GM21528 (cell line): Measurements from ENCODE around the gene DEAF1.

Experiments used
- ATAC-seq: cut with Tn5 transposase; IDR thresholded peaks from one replicate; pipeline ENCODE4 v1.9.1; 2021; ENCODE audit warnings: mild to moderate bottlenecking, moderate library complexity; ENCODE audit not compliant: unreplicated experiment, low FRiP score

DEAF1 gene

DNA sequence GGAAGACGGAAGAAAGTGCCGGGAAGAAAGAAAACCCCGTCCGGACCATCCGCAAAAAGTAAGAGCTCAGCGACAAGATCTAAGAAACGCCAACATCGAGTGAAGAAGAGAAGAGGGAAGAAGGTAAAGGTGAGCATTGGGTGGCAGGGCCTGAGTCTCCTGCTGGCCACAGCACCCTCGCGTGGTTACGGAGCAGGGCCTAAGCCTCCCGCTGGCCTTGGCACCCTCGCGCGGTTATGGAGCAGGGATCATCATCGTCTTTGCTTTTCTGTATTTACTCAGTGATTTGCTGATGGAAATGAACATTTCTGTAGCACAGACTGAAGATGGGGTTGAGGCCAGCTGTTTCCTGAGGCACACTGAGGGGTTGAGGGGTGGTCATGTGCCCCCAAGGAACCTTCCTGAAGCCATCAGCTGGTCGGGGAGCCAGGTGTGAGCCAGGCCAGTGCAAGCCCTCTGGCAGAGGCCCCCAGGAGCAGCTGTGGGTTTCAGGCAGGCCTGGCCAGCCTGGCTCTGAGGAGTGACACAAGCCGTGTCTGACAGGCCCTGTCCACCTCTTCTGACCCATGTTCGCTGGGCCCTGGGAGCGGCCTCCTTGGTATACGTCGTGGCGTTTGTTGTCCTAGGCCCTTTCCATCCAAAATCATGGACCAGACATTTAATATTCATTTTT is 93.3 kb downstream of the DEAF1 start:
- no peak for ATAC-seq

GRCh38 chr11:598005-598680 is 96.9 kb downstream of the DEAF1 start:
- ATAC-seq = no peak

- no peak for ATAC-seq
These were observed 97.8 kb downstream of the DEAF1 start for GRCh38 chr11:597166-597725.

DNA sequence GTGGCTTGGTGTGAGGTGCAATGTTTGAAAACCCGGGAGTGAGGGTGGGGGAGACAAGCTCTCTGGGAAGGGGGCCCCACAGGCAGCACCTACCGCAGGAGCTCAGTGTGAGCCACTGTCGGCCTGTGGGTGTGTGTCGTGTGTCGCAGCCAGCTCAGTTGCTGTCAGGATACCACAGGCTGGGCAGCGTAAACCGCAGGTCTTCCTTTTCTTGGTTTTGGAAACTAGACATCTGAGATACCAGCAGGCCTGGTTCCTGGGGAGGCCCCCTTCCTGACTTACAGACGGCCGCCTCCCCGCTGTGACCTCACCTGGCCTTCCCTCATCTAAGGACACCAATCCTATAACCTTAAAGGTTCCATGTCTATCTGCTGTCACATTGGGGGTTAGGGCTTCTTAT is 98.6 kb downstream of the DEAF1 start:
- ATAC-seq = no peak

DNA sequence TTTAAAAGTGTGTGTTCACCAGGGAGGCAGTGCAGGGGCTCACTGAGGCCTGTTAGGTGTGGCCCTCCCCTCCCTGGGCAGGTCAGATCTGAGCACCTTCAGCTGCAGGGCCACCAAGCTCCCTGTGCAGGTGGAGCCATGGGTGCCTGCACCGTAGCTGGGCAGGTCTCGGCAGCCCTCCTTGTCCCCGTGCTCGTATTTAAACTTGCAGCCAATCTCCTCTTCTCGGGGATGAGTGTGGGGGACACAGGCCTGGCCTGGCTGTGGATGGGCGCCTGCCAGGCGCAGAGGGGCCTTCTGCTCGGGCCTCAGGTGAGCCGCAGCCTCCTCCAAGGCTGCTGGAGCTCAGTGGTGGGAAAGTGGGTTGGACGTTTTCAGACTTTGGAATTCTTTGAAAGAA is 99.6 kb downstream of the DEAF1 start:
- no peak for ATAC-seq
